ENCODE results near the gene NDRG2.
A peak's percentile ranks its signal among the peaks of the same experiment; 100 is the strongest.

NDRG2 gene

DNA sequence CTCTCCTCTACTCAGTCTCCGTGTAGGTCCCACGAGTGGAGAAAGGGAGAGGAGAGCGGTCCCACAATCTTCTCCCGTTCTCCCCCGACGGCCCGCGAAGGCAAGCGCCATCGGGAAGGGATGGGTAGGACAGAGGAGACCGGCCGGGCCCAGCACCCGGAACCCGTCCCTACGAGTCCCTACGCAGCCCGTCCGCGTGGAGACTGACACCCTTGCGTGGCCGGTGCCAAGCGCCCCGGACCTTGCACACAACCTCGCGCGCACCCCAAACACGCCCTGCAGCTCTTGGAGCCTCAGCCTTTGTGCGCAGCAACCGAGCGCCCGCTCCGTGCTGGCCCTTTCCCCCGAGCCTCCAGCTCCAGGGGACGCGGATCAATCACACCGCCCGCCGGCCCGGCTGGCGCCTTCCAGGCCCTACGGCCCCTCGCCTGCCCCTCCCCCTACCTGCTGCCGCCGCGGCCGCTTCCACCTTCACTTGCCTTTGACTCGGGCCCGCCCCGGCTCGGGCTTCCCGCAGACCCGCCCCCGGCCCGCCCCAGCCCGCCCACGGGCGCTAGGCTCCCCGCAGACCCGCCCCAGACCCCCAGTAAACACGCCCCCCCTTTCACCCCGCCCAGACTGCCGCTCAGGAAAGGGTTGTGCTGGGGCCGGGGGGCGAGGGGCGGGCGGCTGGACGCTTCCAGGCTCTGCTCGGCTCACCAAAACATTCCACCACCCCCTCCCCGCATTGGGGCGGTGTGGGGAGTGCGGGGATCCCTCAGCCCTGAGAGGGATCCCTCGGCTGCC lies at the start of gene NDRG2:
Gene NDRG2 (minus strand): TSS at position 477 of the 786 bp plus-strand sequence. CDS start 1,746 bp downstream, outside the sequence.
- no peak for DNase-seq

DNA sequence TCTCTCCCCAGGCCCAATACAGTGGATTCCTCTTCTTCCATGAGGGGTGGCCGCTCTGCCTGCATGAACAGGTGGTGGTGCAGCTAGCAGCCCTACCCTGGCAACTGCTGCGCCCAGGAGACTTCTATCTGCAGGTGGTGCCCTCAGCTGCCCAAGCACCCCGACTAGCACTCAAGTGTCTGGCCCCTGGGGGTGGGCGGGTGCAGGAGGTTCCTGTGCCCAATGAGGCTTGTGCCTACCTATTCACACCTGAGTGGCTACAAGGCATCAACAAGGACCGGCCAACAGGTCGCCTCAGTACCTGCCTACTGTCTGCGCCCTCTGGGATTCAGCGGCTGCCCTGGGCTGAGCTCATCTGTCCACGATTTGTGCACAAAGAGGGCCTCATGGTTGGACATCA lies 49.1 kb upstream of the NDRG2 start:
- DNase-seq = no peak

DNA sequence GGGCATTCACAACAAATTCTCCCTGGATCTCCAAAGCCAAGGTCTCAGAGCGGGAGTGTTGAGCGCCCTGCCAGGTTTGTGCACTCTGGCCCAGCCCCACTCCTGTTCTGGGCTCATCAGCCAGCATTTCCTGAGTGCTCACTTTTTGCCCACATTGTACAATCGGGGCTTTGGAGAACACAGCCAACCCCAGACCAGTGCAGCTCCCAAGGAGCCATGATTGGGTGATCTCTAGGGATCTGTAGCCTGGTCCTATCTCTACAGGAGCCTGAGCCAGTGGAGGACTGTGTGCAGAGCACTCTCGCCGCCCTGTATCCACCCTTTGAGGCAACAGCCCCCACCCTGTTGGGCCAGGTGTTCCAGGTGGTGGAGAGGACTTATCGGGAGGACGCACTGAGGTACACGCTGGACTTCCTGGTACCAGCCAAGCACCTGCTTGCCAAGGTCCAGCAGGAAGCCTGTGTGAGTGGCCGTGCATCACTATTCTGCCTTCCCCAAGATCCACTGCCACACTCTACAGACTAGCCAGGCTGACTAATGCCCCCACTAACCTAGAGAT lies 48.0 kb upstream of the NDRG2 start:
- DNase-seq = no peak

DNA sequence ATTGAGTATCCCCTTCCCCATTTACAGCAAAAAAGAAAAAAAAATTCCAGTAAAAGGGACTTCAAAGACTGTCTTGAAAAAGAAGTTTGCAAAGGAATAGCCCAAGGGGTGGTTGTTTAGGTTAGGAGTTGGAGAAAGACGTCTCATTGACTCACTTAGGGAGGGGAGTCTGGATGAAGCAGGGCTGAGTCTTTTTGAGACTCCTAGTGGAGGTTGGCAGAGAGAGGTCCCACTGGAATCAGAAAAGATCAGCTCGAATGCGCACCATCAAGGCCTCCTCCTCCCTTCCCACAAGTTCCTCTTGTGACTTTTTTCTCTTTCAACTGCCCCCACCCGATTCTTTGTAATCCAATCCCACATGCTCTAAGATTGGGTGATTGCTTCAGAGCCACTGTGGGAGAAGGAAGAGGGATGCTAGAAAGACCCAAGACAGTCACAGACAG lies 47.2 kb upstream of the NDRG2 start:
- peak; percentile 49 for DNase-seq

DNA sequence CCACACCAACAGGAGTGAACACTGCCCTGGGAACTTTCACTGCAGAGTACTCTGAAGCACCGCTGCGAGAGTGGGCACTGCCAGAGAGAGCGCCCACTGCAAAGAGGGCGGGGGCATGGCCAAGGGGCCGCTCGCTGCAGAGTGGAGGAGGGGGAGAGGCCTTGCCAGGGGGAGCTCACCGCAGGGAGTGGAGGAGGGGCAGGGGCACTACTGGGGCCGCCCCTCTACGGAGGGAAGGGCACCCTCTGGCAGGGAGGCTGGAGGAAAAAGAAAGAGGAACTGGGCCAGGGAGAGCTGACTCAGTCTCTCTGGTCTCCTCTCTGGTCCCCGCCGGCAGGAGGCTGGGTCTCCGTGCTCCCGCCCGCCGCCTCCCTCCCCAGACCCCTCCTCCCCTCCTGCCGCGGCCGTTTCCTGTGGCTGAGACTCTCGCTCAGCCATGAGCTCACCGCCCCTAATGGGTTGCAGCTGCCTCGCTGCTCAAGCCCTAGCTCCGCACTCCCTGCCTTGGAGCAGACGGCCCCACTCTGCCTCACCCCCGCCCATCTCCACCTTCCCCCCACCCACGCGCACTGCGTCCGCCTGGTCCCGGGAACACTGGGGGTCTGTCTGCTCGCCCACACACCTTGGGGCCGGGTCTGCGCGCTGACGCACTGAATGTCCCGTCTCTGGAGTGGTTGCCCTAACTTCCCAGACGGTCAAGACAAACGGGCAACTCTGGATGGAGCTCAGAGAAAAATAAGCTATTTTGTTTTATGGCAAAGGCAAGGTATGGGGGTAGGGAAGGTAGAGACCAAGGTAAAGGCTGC lies 46.6 kb upstream of the NDRG2 start:
- peak; percentile 68 for DNase-seq

DNA sequence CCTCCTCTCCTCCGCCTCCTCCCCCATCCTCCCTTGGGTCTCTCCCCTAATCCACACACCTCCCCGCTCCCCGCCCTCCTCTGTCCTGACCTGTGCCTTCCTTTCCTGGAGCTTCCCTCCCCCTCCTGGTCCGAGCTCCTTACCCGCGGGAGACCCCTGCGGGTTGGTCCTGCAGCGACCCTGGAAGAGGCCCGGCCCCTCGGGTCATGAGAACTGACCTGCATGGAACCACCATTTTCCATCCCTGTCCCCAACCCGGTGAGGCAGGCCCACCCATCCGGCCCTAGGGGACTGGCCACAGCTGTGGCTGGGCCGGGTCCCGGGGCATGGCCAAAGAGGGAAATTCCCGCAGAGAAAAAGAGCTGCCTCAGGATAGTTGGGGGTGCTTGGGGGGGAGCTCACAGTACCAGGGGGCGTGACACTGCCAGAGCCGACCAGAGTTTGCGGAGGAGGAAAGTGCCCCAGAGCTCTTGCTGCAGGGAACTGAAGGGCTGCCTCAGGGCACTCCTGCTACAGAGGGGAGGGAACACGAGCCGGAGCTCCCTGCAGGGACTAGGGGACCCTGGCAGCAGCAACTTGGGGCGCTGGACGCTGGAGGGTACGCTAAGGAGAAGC lies 45.9 kb upstream of the NDRG2 start:
- DNase-seq = no peak

DNA sequence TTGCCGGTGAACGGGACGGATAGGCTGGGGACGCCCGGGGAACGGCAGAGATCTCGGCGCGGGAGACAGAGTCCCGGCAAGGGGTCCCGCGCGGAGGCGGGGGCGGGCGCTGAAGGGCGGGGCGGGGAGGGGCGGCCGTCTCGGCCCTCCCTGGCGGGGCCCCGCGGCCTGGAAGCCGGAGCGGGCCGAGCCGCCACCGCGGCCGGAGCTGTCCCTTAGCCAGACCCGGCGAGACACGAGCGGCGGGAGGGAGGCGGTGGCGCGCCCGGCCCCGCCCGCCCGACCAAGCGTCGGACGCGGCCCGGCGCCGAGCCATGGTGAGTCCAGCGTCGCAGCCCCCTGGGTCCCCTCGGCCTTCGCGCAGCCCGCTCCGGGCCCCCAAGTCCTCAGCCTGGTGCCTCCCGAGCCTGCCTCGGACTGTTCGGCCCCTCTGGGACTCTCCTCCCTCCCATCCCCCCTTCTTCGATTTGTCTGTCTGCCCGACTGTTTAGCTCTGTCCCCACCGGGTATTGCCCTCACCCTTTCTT lies 45.3 kb upstream of the NDRG2 start, which contains the start of gene ARHGEF40:
Gene ARHGEF40 (plus strand): TSS at position 222 of the 527 bp plus-strand sequence. CDS start 93 bp downstream, at position 315.
- DNase-seq = no peak

- DNase-seq = no peak
These were observed 44.7 kb upstream of the NDRG2 start for GRCh38 chr14:21069388-21070082.

GRCh38 chr14:21068521-21069387 lies 43.9 kb upstream of the NDRG2 start:
- no peak for DNase-seq

- DNase-seq = no peak
These were observed 42.1 kb upstream of the NDRG2 start for GRCh38 chr14:21066882-21067502.

DNA sequence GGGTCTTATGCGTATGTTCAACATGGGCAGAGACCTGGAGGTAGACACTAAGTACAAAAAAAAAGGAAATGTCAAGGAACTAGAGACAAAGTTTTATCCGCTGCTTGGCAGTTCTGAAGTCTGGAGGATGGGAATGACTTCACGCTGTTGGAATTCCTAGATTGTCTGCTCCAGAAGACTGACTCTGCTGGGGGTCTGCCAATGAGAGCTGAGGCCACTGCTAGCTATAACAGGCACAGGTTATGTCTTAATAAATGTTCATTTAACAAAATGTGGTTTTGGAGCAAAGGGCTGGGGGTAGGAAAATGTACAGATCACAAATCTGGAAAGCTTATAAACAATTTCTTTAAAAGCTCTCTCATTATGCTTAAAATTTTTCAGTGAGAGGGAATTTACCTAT lies 38.6 kb upstream of the NDRG2 start:
- no peak for DNase-seq

- DNase-seq = no peak
These were observed 36.4 kb upstream of the NDRG2 start for GRCh38 chr14:21061347-21061668.

DNA sequence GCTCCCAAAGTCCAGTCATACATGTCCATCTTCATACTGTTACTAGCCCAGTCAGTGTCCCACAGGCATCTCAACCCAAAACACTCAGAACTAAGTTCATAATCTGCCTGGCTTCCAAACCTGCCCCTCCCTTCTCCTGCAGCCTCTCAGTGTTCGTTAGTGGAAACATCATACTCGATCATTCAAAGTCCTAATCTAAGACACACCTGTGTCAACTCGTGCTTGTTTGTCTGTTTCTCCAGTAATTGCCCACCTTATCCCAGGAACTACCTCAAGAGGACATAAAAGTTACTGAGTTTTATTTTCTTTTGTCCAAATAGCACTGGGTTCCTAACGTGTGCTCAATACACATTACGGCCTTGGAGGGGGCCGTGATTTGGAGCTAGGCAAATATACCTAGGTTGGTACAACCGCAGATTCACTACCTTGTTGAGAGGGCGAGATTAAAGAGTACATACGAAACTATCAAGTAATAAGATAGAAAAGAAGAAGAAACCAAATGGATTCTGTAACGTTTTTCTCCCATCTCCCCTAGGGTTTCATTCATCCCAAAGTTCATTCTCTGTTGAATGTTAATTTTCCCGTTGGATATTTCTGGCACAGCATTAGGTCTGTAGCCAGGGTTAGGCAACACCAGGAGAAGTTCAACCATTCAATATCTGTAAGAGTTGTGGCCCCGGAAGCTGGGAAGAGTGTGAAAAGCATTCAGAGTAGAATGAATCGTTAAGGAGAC lies 35.9 kb upstream of the NDRG2 start:
- no peak for DNase-seq

- DNase-seq = no peak
These were observed 35.2 kb upstream of the NDRG2 start for GRCh38 chr14:21059842-21060613.

- DNase-seq = no peak
These were observed 34.0 kb upstream of the NDRG2 start for GRCh38 chr14:21058903-21059302.

- no peak for DNase-seq
These were observed 33.2 kb upstream of the NDRG2 start, which contains the start of gene RNASE8 for GRCh38 chr14:21057803-21058675. Gene RNASE8 (plus strand): TSS chr14:21057822. CDS start chr14:21057893, 71 bp downstream.

GRCh38 chr14:21056520-21057163 lies 31.8 kb upstream of the NDRG2 start:
- DNase-seq = no peak
